ENCODE results near the gene CCN6. TPM values are rescaled to one million over a fixed set of nuclear protein-coding genes. Genes with fewer than 3 reads are reported as not detected.

Gene CCN6
- total RNA-seq, 6 experiments from 2014 or later, result not detected

GRCh38 chr6:112066606-112067005 is 12.7 kb downstream of the CCN6 start:
- Histone ChIP-seq H3K27me3 (no peaks in the 10 kb centered on the region), H3K4me1 (no peaks in the 10 kb centered on the region), H3K27ac (no peak overlapping the region), H3K36me3 (peaks cover 0 to 24% (median 4%) of the 10 kb centered on the region in 4 donors), H3K4me3 (no peak overlapping the region), H3K9me3 (no peaks in the 10 kb centered on the region)
- 55% methylated on average over 3 of the region's 3 CpGs for WGBS (ENCODE audit: insufficient coverage, low coverage, low lambda C conversion rate, missing lambda C conversion rate)
- intact Hi-C loops (cut with DNase I), result no loop called here
- DNase-seq (no peak), ATAC-seq (no peak)
- TF ChIP-seq CTCF (IDR thresholded peaks at IDR 0.05), result no peak
- TF ChIP-seq POLR2A (IDR thresholded peaks at IDR 0.05), result no peak

DNA sequence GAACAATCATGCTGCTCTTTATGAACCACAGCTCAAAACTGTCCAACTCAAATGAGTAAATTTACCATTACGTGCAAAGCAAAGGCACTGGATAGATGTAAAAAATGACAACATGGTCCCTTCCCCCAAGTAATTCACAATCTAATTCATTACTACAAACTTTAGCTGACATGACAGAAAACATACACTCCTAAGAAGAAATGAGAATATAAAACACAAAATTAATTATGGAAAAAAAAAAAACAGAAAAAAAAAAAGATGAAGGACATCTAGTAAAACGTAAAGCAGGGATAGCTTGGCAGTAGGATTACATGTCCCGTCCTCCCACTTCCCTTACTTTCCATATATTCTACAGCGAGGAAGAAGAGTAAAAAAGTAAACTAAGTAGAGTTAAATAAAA is 27.7 kb downstream of the CCN6 start:
- Histone ChIP-seq H3K27ac (no peak overlapping the region), H3K9me3 (no peaks in the 10 kb centered on the region), H3K36me3 (peaks cover 0 to 42% (median 10%) of the 10 kb centered on the region in 4 donors), H3K4me1 (peaks cover 0 to 18% (median 8%) of the 10 kb centered on the region in 4 donors), H3K27me3 (no peaks in the 10 kb centered on the region), H3K4me3 (no peak overlapping the region)
- no peak for ATAC-seq
- DNase-seq, result no peak
- no peak for TF ChIP-seq POLR2A (IDR thresholded peaks at IDR 0.05)
- no peak for TF ChIP-seq CTCF (IDR thresholded peaks at IDR 0.05)
- intact Hi-C loops (cut with DNase I), result no loop called here
- 96% methylated on average over 4 of the region's 4 CpGs for WGBS (ENCODE audit: insufficient coverage, low coverage, low lambda C conversion rate, missing lambda C conversion rate)

DNA sequence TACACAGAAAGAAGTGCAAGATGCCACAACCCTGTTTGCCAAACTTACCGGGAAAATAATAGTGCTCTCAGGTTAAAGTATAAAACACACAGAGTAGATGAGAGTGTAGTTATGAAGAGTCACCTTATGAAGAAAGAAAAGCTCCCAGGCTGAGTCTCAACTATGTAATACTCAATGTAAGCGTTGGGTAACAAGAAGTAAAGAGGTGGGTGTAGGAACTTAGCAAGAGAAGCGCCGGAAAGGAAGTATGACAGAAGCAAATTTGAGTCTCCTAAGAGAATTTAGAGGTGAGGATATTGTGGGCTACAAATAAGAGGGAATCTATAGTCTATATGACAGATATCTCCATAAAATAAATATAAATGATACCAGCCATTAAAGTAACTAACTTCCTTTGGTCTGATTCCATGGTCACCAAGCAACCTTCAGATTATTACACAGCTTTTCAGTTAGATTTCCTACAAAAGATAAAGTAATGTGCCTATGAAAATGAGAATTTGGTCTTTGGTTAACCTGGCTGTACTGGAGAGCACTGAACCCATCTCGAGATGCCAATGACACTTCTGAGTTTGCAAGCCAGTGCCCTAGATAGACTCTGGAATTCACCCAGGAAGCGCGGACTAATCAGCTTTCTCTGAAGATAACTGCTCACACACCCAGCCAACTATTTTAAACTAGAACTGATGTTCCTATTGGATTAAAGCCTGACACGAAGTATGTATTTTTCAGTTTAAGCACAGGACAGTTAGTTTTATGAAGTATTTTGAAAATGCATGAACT is 31.6 kb downstream of the CCN6 start:
- peak in 2 of 3 donors; percentile 31 to 87 for DNase-seq
- H3K36me3 ChIP-seq, result peaks cover 0 to 9% (median 2%) of the 10 kb centered on the region in 4 donors
- intact Hi-C loops (cut with DNase I), result loop anchor here in 1 of 2 donors (5.0 kb wide), 1 partner anchor 77 kb away; no protein-coding TSS in a partner anchor
- 46% methylated on average over 8 of the region's 8 CpGs for WGBS (ENCODE audit: insufficient coverage, low coverage, low lambda C conversion rate, missing lambda C conversion rate)
- no peak for TF ChIP-seq POLR2A (IDR thresholded peaks at IDR 0.05)
- TF ChIP-seq CTCF (IDR thresholded peaks at IDR 0.05), result no peak
- H3K27me3 ChIP-seq, result no peaks in the 10 kb centered on the region
- H3K4me1 ChIP-seq, result peaks cover 0 to 18% (median 9%) of the 10 kb centered on the region in 4 donors
- H3K4me3 ChIP-seq, result no peak overlapping the region
- H3K9me3 ChIP-seq, result no peaks in the 10 kb centered on the region
- peak; percentile 49 to 64 (median 59) for ATAC-seq
- H3K27ac ChIP-seq, result peak overlapping the region in 1 of 3 donors; percentile 26

DNA sequence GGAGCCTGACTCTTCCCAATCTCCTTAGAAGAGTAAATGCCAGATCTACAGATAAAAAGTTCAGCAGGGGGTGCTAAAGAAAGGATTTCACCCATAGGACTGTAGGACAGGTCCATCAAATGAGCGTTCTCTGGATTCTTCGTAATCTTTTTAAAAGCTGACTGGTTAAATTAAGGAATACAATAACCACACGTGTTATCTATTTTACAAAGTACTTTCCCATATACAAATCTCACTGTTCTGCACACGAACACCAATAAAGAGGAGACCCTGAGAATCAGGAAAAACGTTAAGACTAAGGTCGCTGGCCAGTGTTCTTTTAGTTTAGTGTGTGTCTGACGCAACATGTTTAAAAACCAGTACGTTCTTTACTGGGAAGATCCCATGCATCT is 32.8 kb downstream of the CCN6 start:
- 0% methylated on average over 8 of the region's 8 CpGs for WGBS (ENCODE audit: insufficient coverage, low coverage, low lambda C conversion rate, missing lambda C conversion rate)
- intact Hi-C loops (cut with DNase I), result loop anchor here in 1 of 2 donors (5.0 kb wide), 1 partner anchor 76 kb away; no protein-coding TSS in a partner anchor

More for the DNA sequence above, 32.8 kb downstream of the CCN6 start:
- Histone ChIP-seq H3K27ac (peak overlapping the region; percentile 61 to 87 (median 71)), H3K27me3 (no peaks in the 10 kb centered on the region), H3K4me1 (peaks cover 0 to 18% (median 9%) of the 10 kb centered on the region in 4 donors), H3K4me3 (peak overlapping the region; percentile 69 to 93 (median 82)), H3K36me3 (peaks cover 0 to 5% (median 0%) of the 10 kb centered on the region in 4 donors), H3K9me3 (no peaks in the 10 kb centered on the region)
- TF ChIP-seq CTCF (IDR thresholded peaks at IDR 0.05), result peak; percentile 27 to 32 (median 29)
- no peak for TF ChIP-seq POLR2A (IDR thresholded peaks at IDR 0.05)
- peak; percentile 53 to 60 (median 56) for ATAC-seq
- no peak for DNase-seq

All from right lobe of liver (tissue), 6 donors.